Karpas-422 (cell line): Measurements from ENCODE around the gene ZNF57. TPM values are rescaled to one million over a fixed set of nuclear protein-coding genes. Genes with fewer than 3 reads are reported as not detected.

ENCODE experiments used
- DNase-seq: peaks from one replicate; pipeline ENCODE4 v3.0.0-alpha.2; 2015
- H2AFZ ChIP-seq: fragments of 200-600 bp; sonication (generic); 2 replicates; pipeline ENCODE4 v1.6.1; 2014; ENCODE audit warnings: antibody characterized with exemption, low read length, mixed read lengths
- H3K27ac ChIP-seq: fragments of 200-600 bp; sonication (generic); 2 replicates; pipeline ENCODE4 v1.5.1; 2014; ENCODE audit warnings: mild to moderate bottlenecking, low read length, moderate library complexity
- H3K27me3 ChIP-seq: fragments of 200-600 bp; sonication (generic); 2 replicates; pipeline ENCODE4 v1.6.1; 2014; ENCODE audit warnings: low read length, mixed read lengths
- H3K36me3 ChIP-seq: fragments of 200-600 bp; sonication (generic); 2 replicates; pipeline ENCODE4 v1.6.1; 2014; ENCODE audit warnings: low read length, mixed read lengths; ENCODE audit not compliant: insufficient read depth
- H3K4me1 ChIP-seq: fragments of 200-600 bp; sonication (generic); 2 replicates; pipeline ENCODE4 v1.6.1; 2014; ENCODE audit warnings: mild to moderate bottlenecking, low read length, mixed read lengths
- H3K4me2 ChIP-seq: fragments of 200-600 bp; sonication (generic); 2 replicates; pipeline ENCODE4 v1.6.1; 2014; ENCODE audit warnings: low read length, low read depth, mild to moderate bottlenecking; ENCODE audit not compliant: poor library complexity, severe bottlenecking
- H3K4me3 ChIP-seq: fragments of 200-600 bp; sonication (generic); 2 replicates; pipeline ENCODE4 v1.5.1; 2014; ENCODE audit warnings: mild to moderate bottlenecking, antibody characterized with exemption, low read length, mixed read lengths
- H3K79me2 ChIP-seq: fragments of 200-600 bp; sonication (generic); 2 replicates; pipeline ENCODE4 v1.6.1; 2014; ENCODE audit warnings: mild to moderate bottlenecking, low read length, mixed read lengths
- H3K9ac ChIP-seq: fragments of 200-600 bp; sonication (generic); 2 replicates; pipeline ENCODE4 v1.6.0; 2014; ENCODE audit warnings: low read length
- H3K9me2 ChIP-seq: fragments of 200-600 bp; sonication (generic), shearing (Covaris generic); replicated peaks from 2 replicates; pipeline ENCODE4 v1.6.0; 2014; ENCODE audit warnings: mild to moderate bottlenecking, low read length, moderate library complexity; ENCODE audit not compliant: insufficient read depth
- H3K9me3 ChIP-seq: fragments of 300-700, 200-600 bp; sonication (generic); 2 replicates; pipeline ENCODE4 v1.6.1; 2014; ENCODE audit warnings: low read length, mixed read lengths
- H4K20me1 ChIP-seq: fragments of 200-600 bp; sonication (generic); 2 replicates; pipeline ENCODE4 v1.6.1; 2014; ENCODE audit warnings: mild to moderate bottlenecking, antibody characterized with exemption, low read length, low read depth; ENCODE audit not compliant: insufficient read depth
- total RNA-seq: library from RNA; depleted of rRNA; stranded (reverse); fragments of >200 nt; shearing (Covaris generic); gene quantifications from 2 replicates; pipeline ENCODE4 v1.2.3, GENCODE V29; 2014; ENCODE audit warnings: low replicate concordance; rRNA removed

Gene ZNF57
- total RNA-seq: 1.0 and 3.3 TPM in 2 replicates

DNA sequence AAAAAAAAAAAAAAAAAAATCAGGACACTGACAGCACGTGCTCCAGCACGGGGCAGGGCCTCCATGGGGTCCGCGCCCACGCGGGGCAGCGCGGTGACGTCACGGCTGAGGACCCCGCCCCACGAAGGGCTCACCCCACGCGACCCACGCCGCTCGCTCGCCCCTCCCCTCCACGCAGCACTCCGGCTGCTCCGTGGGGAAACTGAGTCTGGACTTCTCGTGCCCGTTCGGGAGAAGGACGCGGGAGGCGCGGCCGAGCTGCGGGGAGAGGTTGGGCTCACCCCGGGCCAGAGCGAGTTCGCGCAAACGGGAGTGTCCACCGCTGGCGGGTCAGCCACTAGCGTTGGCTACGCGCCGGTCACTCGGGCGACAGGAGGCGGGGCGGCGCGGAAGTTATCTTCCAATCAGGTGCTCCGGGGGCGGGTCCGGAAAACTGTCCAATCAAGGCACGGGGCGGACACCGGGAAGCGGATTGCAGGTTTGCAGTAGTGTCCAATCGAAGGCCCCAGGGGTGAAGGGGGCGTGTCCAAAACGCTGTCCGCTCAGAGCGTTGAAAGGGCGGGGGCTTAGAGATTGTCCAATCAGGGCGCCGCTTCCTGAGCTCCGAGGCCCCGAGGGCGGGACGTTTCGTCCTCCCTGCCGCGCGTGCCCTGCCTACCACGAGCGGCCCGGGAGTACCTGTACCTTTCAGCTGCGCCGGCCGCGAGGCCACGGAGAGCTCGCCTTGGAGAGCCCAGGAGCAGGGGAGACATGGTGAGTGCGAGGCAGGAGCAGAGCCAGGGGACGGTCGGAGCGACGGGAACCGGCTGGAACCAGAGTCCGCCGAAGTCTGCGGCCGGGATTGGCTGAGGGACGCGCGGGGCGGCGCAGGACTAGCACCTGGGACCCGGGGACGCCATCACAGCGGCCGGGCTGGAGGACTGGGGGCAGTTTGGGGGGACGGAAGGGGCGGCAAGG, at the start of gene ZNF57:
Gene ZNF57, plus strand, starts transcription at position 633 of the 957 bp plus-strand sequence. Its CDS starts 118 bp downstream, at position 751.
- peak; percentile 97 for DNase-seq
- Histone ChIP-seq H3K27ac (no peak within 1 kb of the TSS), H3K79me2 (peaks cover 30% of the 10 kb centered on the region; the same call in 1 of the 2 replicates), H3K9me3 (peaks cover 3% of the 10 kb centered on the region; the same call in 1 of the 2 replicates), H3K4me2 (peak within 1 kb of the TSS; percentile 71), H3K27me3 (no peaks in the 10 kb centered on the region), H3K9ac (peak within 1 kb of the TSS; percentile 69), H2AFZ (peak within 1 kb of the TSS; percentile 71; the same call in 1 of the 2 replicates), H3K9me2 (no peaks in the 10 kb centered on the region), H3K36me3 (no peaks in the 10 kb centered on the region), H3K4me1 (peaks cover 7% of the 10 kb centered on the region), H3K4me3 (peak within 1 kb of the TSS; percentile 73), H4K20me1 (no peaks in the 10 kb centered on the region)

DNA sequence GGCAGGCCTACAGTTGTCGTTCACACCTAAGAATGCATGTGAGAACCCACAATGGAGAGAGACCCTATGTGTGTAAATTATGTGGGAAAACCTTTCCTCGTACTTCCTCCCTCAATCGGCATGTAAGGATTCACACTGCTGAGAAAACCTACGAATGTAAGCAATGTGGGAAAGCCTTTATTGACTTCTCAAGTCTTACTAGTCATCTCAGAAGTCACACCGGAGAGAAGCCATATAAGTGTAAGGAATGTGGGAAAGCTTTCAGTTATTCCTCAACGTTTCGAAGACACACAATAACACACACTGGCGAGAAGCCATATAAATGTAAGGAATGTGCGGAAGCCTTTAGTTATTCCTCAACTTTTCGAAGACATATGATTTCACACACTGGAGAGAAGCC, 48.1 kb upstream of the ZNF57 start:
- H3K9me3 ChIP-seq: peaks cover 33% of the 10 kb centered on the region

DNA sequence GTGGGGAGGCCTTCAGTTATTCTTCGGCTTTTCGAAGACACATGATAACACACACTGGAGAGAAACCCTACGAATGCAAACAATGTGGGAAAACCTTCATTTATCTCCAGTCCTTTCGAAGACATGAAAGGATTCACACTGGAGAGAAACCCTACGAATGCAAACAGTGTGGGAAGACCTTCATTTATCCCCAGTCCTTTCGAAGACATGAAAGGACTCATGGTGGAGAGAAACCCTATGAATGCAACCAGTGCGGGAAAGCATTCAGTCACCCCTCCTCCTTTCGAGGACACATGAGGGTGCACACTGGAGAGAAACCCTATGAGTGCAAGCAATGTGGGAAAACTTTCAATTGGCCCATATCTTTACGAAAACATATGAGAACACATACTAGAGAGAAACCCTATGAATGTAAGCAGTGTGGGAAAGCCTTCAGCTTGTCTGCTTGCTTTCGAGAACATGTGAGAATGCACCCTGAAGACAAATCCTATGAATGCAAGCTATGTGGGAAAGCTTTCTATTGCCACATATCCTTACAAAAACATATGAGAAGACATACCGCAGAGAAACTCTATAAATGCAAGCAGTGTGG, 47.6 kb upstream of the ZNF57 start:
- Histone ChIP-seq H3K4me1 (no peaks in the 10 kb centered on the region), H4K20me1 (no peaks in the 10 kb centered on the region), H3K9me2 (no peaks in the 10 kb centered on the region), H3K79me2 (no peaks in the 10 kb centered on the region), H3K4me2 (no peak overlapping the region), H3K27ac (no peak overlapping the region), H3K27me3 (no peaks in the 10 kb centered on the region), H3K9me3 (peaks cover 33% of the 10 kb centered on the region), H2AFZ (no peak overlapping the region), H3K4me3 (no peak overlapping the region), H3K9ac (no peak overlapping the region), H3K36me3 (peaks cover 17% of the 10 kb centered on the region)
- DNase-seq: peak; percentile 31

More for the DNA sequence above, 48.1 kb upstream of the ZNF57 start:
- no peak overlapping the region for H3K4me3 ChIP-seq
- H3K27ac ChIP-seq: no peak overlapping the region
- no peak overlapping the region for H3K9ac ChIP-seq
- no peaks in the 10 kb centered on the region for H3K4me1 ChIP-seq
- no peaks in the 10 kb centered on the region for H3K79me2 ChIP-seq
- no peaks in the 10 kb centered on the region for H4K20me1 ChIP-seq
- no peaks in the 10 kb centered on the region for H3K9me2 ChIP-seq
- H2AFZ ChIP-seq: no peak overlapping the region
- no peaks in the 10 kb centered on the region for H3K27me3 ChIP-seq
- no peak overlapping the region for H3K4me2 ChIP-seq
- peak; percentile 19 for DNase-seq
- peaks cover 17% of the 10 kb centered on the region for H3K36me3 ChIP-seq

DNA sequence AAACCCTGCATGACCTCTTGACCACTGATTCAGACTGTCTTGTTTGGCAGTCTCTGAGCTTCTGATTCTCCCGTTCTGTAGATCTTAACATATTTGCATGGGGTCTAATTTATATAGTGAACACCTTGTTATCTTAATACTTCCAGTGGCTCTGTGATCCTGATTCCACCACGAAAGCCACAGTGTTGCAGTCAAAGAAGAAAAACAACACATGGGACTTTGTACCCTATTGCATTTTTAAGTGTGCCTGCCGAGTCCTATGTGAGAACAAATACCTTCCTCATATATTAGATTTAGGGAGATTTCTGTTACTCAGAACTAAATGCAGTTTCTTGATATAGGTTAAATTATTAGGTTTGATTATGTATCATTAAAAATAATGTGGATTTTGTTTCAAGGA, 45.9 kb upstream of the ZNF57 start:
- Histone ChIP-seq H3K27ac (no peak overlapping the region), H4K20me1 (no peaks in the 10 kb centered on the region), H3K4me1 (no peaks in the 10 kb centered on the region), H3K36me3 (peaks cover 17% of the 10 kb centered on the region), H3K9me2 (no peaks in the 10 kb centered on the region), H3K79me2 (no peaks in the 10 kb centered on the region), H3K9me3 (peaks cover 32% of the 10 kb centered on the region), H3K27me3 (no peaks in the 10 kb centered on the region), H3K4me2 (no peak overlapping the region), H3K9ac (no peak overlapping the region), H2AFZ (no peak overlapping the region), H3K4me3 (no peak overlapping the region)
- no peak for DNase-seq

DNA sequence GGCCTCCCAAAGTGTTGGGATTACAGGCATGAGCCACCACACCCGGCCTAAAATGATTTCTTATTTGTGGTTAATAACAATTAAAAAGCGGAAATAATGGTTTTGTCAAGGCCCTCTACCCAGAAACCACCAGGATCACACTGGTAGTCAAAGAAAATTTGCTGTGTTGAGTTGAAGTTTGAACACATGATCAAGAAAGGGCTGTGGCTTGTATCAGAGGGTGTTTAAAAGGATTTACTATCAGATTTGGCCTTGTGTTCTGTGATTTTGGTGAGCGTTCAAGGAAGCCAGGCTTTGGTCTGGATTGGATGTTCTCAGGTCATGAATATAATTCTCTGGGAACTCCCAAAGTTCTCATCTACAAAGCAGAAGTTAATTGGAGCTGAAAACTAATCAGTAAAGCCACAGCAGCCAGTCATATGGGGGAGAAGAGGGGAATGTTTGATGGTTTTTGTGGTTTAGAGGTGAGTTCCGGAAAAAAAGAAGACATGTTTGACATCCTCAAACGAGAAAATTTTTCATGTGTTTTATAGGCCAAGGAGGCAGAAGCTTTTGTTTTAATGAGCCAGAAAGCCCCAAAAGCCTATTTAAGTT, 44.2 kb upstream of the ZNF57 start:
- Histone ChIP-seq H3K27me3 (no peaks in the 10 kb centered on the region), H3K9me2 (no peaks in the 10 kb centered on the region), H3K4me3 (no peak overlapping the region), H3K27ac (no peak overlapping the region), H3K36me3 (peaks cover 17% of the 10 kb centered on the region), H3K4me1 (no peaks in the 10 kb centered on the region), H2AFZ (no peak overlapping the region), H3K9me3 (peaks cover 27% of the 10 kb centered on the region), H3K79me2 (no peaks in the 10 kb centered on the region), H4K20me1 (no peaks in the 10 kb centered on the region), H3K4me2 (no peak overlapping the region), H3K9ac (no peak overlapping the region)
- no peak for DNase-seq

DNA sequence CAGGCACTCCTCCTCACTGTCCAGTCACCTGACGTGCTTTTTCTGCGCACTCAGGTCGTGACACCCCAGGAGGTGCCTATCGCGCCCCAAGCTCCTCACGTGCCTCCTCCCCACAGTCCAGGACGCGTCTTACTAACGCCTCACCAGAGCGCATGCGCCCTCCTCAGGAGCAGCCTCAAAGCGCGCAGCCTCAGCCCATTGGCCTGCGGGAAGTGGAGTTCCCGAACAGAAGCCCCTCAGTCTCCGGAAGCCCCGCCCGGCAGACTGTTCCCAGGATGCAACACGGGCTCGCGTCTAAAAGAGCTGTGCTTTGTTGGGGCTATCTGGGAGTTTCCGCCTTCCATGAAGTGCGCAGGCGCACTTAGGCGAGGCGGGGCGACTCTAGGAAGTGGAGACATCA, 41.9 kb upstream of the ZNF57 start:
- no peaks in the 10 kb centered on the region for H3K27me3 ChIP-seq
- no peaks in the 10 kb centered on the region for H3K4me1 ChIP-seq
- no peaks in the 10 kb centered on the region for H3K79me2 ChIP-seq
- H3K9me2 ChIP-seq: no peaks in the 10 kb centered on the region
- H3K9me3 ChIP-seq: peaks cover 9% of the 10 kb centered on the region
- no peaks in the 10 kb centered on the region for H3K36me3 ChIP-seq
- no peak overlapping the region for H2AFZ ChIP-seq
- H3K4me3 ChIP-seq: no peak overlapping the region
- no peaks in the 10 kb centered on the region for H4K20me1 ChIP-seq
- H3K27ac ChIP-seq: no peak overlapping the region
- no peak for DNase-seq
- H3K4me2 ChIP-seq: no peak overlapping the region
- no peak overlapping the region for H3K9ac ChIP-seq

DNA sequence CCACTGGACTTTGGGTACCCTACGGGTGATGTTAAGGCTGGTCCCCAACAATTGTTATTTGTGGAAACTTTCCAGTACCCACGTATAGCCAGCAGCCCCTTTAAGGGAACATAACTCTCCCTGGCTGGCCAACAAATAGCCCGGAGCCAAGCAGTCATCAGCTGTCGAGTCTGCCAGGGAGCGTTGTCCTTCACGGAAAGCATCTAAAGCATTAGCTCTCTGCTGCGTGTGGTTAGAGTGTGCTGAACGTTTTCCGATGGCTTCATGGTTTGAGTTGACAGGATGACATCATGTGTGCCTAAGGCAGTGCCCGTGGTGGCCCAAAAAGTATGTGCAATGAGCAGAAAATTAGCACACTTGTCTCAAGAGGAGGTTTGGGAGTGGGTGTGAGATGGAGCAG, 36.9 kb upstream of the ZNF57 start:
- Histone ChIP-seq H2AFZ (no peak overlapping the region), H3K79me2 (no peaks in the 10 kb centered on the region), H3K9ac (no peak overlapping the region)

More for the DNA sequence above, 36.9 kb upstream of the ZNF57 start:
- Histone ChIP-seq H3K36me3 (no peaks in the 10 kb centered on the region), H3K9me2 (no peaks in the 10 kb centered on the region), H3K9me3 (no peaks in the 10 kb centered on the region), H3K27ac (no peak overlapping the region), H3K4me3 (no peak overlapping the region), H4K20me1 (no peaks in the 10 kb centered on the region), H3K4me1 (no peaks in the 10 kb centered on the region), H3K27me3 (no peaks in the 10 kb centered on the region), H3K4me2 (no peak overlapping the region)
- DNase-seq: no peak
